GM12878 (cell line): ENCODE results near the gene ANKRD16. TPM values are rescaled to one million over a fixed set of nuclear protein-coding genes. Genes with fewer than 3 reads are reported as not detected.

Experiments
- ATAC-seq: fragments of 200-7000 bp; cut with Tn5 transposase; 3 replicates; pipeline ENCODE4 v1.9.1; 2020; ENCODE audit warnings: mild to moderate bottlenecking, moderate library complexity
- BruUV-seq: library from RNA; stranded (reverse); fragments of 400-500 nt; replicated peaks from 2 replicates; lab custom pipeline; 2021; lab: Mats Ljungman, UMichigan
- CTCF ChIA-PET: fragments of 300-600 bp; sonication (Branson Sonifier 250); formaldehyde crosslinking; extraction: SDS; loops from one replicate; lab custom pipeline; 2021; ENCODE audit warnings: inconsistent platforms; lab: Yijun Ruan, JAX
- POLR2A ChIA-PET: fragments of 350-600 bp; formaldehyde crosslinking; extraction: SDS; loops from one replicate; lab custom pipeline; 2021; ENCODE audit warnings: inconsistent platforms; lab: Charles Lee
- RAD21 ChIA-PET: fragments of 300-600 bp; sonication (Branson Sonifier 250); formaldehyde crosslinking; loops from one replicate; lab custom pipeline; 2023; ENCODE audit warnings: antibody characterized with exemption; ENCODE audit not compliant: unreplicated experiment; lab: Charles Lee
- SMC1A ChIA-PET: fragments of 300-600 bp; sonication (Branson Sonifier 250); formaldehyde crosslinking; loops from one replicate; lab custom pipeline; 2023; ENCODE audit not compliant: unreplicated experiment, uncharacterized antibody; lab: Charles Lee
- DNase-seq: peaks from one replicate; pipeline ENCODE4 v3.0.0-alpha.2; 2011; ENCODE audit warnings: low read depth, low spot score
- FAIRE-seq: peaks from 3 replicates; lab custom pipeline; 2011; peaks lifted over from hg19 to GRCh38; lab: Jason Lieb, UNC
- H2AFZ ChIP-seq: 2 replicates; pipeline ENCODE4 v1.6.0; 2011; ENCODE audit warnings: low read depth, low read length, control low read depth; ENCODE audit not compliant: control insufficient read depth
- H3K27ac ChIP-seq: 2 replicates; pipeline ENCODE4 v1.5.1; 2011; ENCODE audit warnings: control low read depth; ENCODE audit not compliant: control insufficient read depth, insufficient read depth
- H3K27me3 ChIP-seq, 2 experiments: replicated peaks in 1 of 2; 2 replicates each; pipeline versions ENCODE4 v1.6.0 to v1.6.1; 2011; ENCODE audit warnings: low read length in 1 of 2; ENCODE audit not compliant: control insufficient read depth in 2 of 2, insufficient read depth in 2 of 2
- H3K36me3 ChIP-seq, 2 experiments: 2 replicates each; pipeline ENCODE4 v1.5.1; 2011; ENCODE audit warnings: low read length in 1 of 2; ENCODE audit not compliant: control insufficient read depth in 2 of 2, insufficient read depth in 2 of 2
- H3K4me1 ChIP-seq: 2 replicates; pipeline ENCODE4 v1.6.1; 2011; ENCODE audit warnings: mild to moderate bottlenecking, low read length, moderate library complexity, mixed read lengths; ENCODE audit not compliant: control insufficient read depth, insufficient read depth
- H3K4me2 ChIP-seq: 2 replicates; pipeline ENCODE4 v1.6.0; 2011; ENCODE audit warnings: control low read depth; ENCODE audit not compliant: control insufficient read depth, insufficient read depth
- H3K4me3 ChIP-seq: fragments of 200-600 bp; sonication (generic); 2 replicates; pipeline ENCODE4 v1.5.1; 2016
- H3K79me2 ChIP-seq: 2 replicates; pipeline ENCODE4 v1.6.0; 2011; ENCODE audit warnings: low read length; ENCODE audit not compliant: control insufficient read depth, insufficient read depth
- H3K9ac ChIP-seq: 2 replicates; pipeline ENCODE4 v1.8.0; 2011; ENCODE audit warnings: low read length, control low read depth, mixed read lengths; ENCODE audit not compliant: control insufficient read depth, insufficient read depth
- H3K9me3 ChIP-seq: replicated peaks from 3 replicates; pipeline ENCODE4 v1.5.1; 2011; ENCODE audit warnings: mild to moderate bottlenecking, low read length; ENCODE audit not compliant: control insufficient read depth, insufficient read depth
- H4K20me1 ChIP-seq: 2 replicates; pipeline ENCODE4 v1.6.0; 2011; ENCODE audit not compliant: control insufficient read depth, insufficient read depth
- BACH1 ChIP-seq: fragments of 450-650 bp; IDR thresholded peaks from 2 replicates; pipeline ENCODE4 v1.6.1; 2017; ENCODE audit warnings: mild to moderate bottlenecking, borderline replicate concordance
- BMI1 ChIP-seq: fragments of 450-650 bp; IDR thresholded peaks from 2 replicates; pipeline ENCODE4 v1.6.1; 2016; ENCODE audit warnings: mild to moderate bottlenecking, moderate library complexity, borderline replicate concordance
- CBFB ChIP-seq: IDR thresholded peaks from 2 replicates; pipeline ENCODE4 v1.6.1; 2016; ENCODE audit warnings: antibody characterized with exemption, low read depth
- CREM ChIP-seq: IDR thresholded peaks from 2 replicates; pipeline ENCODE4 v1.6.1; 2014; ENCODE audit warnings: antibody characterized with exemption, low read depth
- IKZF2 ChIP-seq, 2 experiments: fragments of 450-650 bp; IDR thresholded peaks; 2 replicates each; pipeline ENCODE4 v1.6.1; 2017; ENCODE audit warnings: mild to moderate bottlenecking in 2 of 2, moderate library complexity in 2 of 2
- IRF4 ChIP-seq: IDR thresholded peaks from 2 replicates; pipeline ENCODE4 v1.6.1; 2011; ENCODE audit warnings: low read depth, low read length
- NFXL1 ChIP-seq: fragments of 450-650 bp; IDR thresholded peaks from 2 replicates; pipeline ENCODE4 v1.6.1; 2017; ENCODE audit warnings: antibody characterized with exemption, mild to moderate bottlenecking, borderline replicate concordance
- NFYA ChIP-seq: IDR thresholded peaks from 2 replicates; pipeline ENCODE4 v1.6.1; 2011; ENCODE audit warnings: low read depth, mild to moderate bottlenecking, low read length, improper control_type of control experiment, borderline replicate concordance
- PAX8 ChIP-seq: fragments of 450-650 bp; IDR thresholded peaks from 2 replicates; pipeline ENCODE4 v1.6.1; 2017; ENCODE audit warnings: mild to moderate bottlenecking, moderate library complexity
- POU2F2 ChIP-seq: IDR thresholded peaks from 3 replicates; pipeline ENCODE4 v1.6.1; 2011; ENCODE audit warnings: low read depth, mild to moderate bottlenecking, low read length, borderline replicate concordance
- TAF1 ChIP-seq: IDR thresholded peaks from 2 replicates; pipeline ENCODE4 v1.6.1; 2011; ENCODE audit warnings: mild to moderate bottlenecking, low read depth, low read length, borderline replicate concordance
- YBX1 ChIP-seq: fragments of 450-650 bp; IDR thresholded peaks from 2 replicates; pipeline ENCODE4 v1.6.1; 2016; ENCODE audit warnings: antibody characterized with exemption
- ZNF207 ChIP-seq: fragments of 450-650 bp; IDR thresholded peaks from 2 replicates; pipeline ENCODE4 v1.6.1; 2014; ENCODE audit warnings: antibody characterized with exemption, mild to moderate bottlenecking, borderline replicate concordance
- WGBS: methylation state at CpG from one replicate; pipeline ENCODE4 v1.1.6; 2016; ENCODE audit warnings: low lambda C conversion rate; ENCODE audit not compliant: insufficient replicate concordance, insufficient coverage; ENCODE audit errors: missing lambda C conversion rate; 5-methylcytosine and 5-hydroxymethylcytosine counted together
- in situ Hi-C: fragments of 300-500 bp; cut with MboI; formaldehyde crosslinking; loops from 9 replicates; pipeline ENCODE4 v1.14.3; 2018; ENCODE audit warnings: mixed read lengths
- intact Hi-C: fragments of 100-400 bp; cut with micrococcal nuclease; formaldehyde crosslinking; loops from one replicate; pipeline ENCODE4 v1.14.2; 2022; ENCODE audit not compliant: unreplicated experiment
- polyA plus RNA-seq, 11 experiments: library from polyadenylated mRNA; depleted of rRNA in 4 of 11; unstranded in 6 of 11; stranded (reverse) in 5 of 11; fragments of >200 nt; fragmentation: Nextera tagmentation in 4 of 11; fragmentation: Illumina TruSeq in 1 of 11; extraction: Ambion mirVana in 4 of 11; extraction: Trizol in 1 of 11; gene quantifications; 1 replicate in 1 of 11; 2 replicates in 10 of 11; pipeline versions ENCODE4 v1.2.1 to v1.2.3, GENCODE V29; 2011 to 2016; ENCODE audit warnings: inconsistent platforms in 2 of 11, missing spikeins in 2 of 11, low read depth in 1 of 11
- total RNA-seq, 4 experiments: library from RNA; depleted of rRNA in 3 of 4; stranded (reverse); fragments of >200 nt in 3 of 4; fragmentation: Illumina TruSeq in 1 of 4; extraction: Trizol in 1 of 4; gene quantifications; 2 replicates each; pipeline versions ENCODE4 v1.2.1 to v1.2.3, GENCODE V29; 2013 to 2021

The ANKRD16 gene
- total and polyA plus RNA-seq, 10 of the 15 experiments (the other 5 are each of a cell fraction or from before 2014, with no cell fraction given), result 0.57 to 13.6 (median 4.4) TPM

DNA sequence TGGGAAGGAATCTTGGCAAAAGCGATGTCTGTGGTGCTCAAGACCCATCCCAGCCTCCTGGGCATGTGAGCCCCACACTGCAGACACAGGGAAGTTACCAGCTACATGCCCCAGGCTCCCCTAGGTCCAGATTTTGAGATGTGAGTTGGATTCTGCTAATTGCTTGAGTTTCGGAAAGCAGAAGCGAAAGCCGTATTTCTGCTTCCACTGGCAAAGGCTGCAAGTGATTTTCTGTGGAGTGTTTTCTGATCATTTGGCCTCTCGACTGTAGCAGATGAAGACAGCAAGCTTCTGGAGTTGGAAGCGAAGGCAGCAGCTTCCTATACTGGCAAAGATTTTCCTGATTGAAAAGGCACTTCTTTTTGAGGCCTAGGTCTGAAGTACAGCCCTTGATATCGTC, 29.6 kb downstream of the ANKRD16 start (continued):
- TF ChIP-seq CREM (no peak), NFYA (no peak)

DNA sequence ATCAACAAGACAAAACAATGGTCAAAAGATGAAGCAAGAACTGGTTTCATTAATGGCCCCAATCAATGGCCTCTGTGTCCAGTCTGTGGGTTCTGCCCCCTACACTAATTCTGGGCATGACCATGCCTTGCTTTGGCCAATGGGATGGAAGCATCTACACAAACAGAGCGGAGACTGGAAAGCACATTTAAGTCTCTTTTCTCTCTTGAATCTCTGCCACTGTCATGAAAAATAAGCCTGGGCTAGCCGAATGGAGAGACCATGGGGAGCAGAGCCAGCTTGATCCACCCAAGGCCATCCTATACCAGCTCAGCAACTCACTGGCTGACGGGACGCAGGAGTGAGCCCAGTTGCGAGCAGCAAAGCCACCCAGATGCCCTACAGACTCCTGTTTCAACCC, 30.9 kb downstream of the ANKRD16 start:
- H3K4me2 ChIP-seq, result no peak overlapping the region
- WGBS, result 77% methylated on average over 5 of the region's 5 CpGs
- ChIA-PET POLR2A (interaction anchor here (0.9 to 1.9 kb wide), 4 partner anchors 14 to 45 kb away, joined by 3 to 7 read pairs (median 4); partner anchors contain the start of gene GDI2), CTCF (interaction anchor here (1.1 to 4.2 kb wide), 3 partner anchors 15 to 50 kb away, joined by 5 to 23 read pairs (median 5); no protein-coding TSS in a partner anchor), RAD21 (interaction anchor here (0.6 to 7.1 kb wide), 4 partner anchors 15 to 140 kb away, joined by 3 to 107 read pairs (median 4); partner anchors contain the start of genes ANKRD16 and FBH1), SMC1A (interaction anchor here (0.8 to 4.5 kb wide), 9 partner anchors 12 to 167 kb away, joined by 3 to 23 read pairs (median 4); no protein-coding TSS in a partner anchor)
- H3K27me3 ChIP-seq, result no peaks in the 10 kb centered on the region; a peak in 1 of 4 replicates
- H3K36me3 ChIP-seq, result no peaks in the 10 kb centered on the region
- H3K9ac ChIP-seq, result no peak overlapping the region
- peaks cover 20% of the 10 kb centered on the region for H3K4me1 ChIP-seq
- no peak overlapping the region for H2AFZ ChIP-seq
- no peak overlapping the region for H3K4me3 ChIP-seq
- DNase-seq (no peak), ATAC-seq (no peak), FAIRE-seq (no peak)
- H3K79me2 ChIP-seq, result no peaks in the 10 kb centered on the region
- no peak overlapping the region for H3K27ac ChIP-seq
- intact Hi-C loops (no loop called here), in situ Hi-C loops (no loop called here)
- no peaks in the 10 kb centered on the region; the same call in 2 of the 3 replicates for H3K9me3 ChIP-seq
- H4K20me1 ChIP-seq, result no peaks in the 10 kb centered on the region
- no TSS peak for BruUV-seq
- TF ChIP-seq TAF1 (no peak), PAX8 (no peak), BMI1 (no peak), BACH1 (no peak), YBX1 (no peak), CBFB (no peak), NFXL1 (no peak), ZNF207 (no peak), IKZF2 (IDR thresholded peaks at IDR 0.05) (no peak), POU2F2 (no peak), IRF4 (no peak)
